SK-N-MC (cell line): ENCODE data around the gene ITGB2.

Source experiments
- EZH2 ChIP-seq: fragments of 200-600 bp; sonication (generic); IDR thresholded peaks from one replicate; pipeline ENCODE4 v1.6.1; 2017; ENCODE audit warnings: antibody characterized with exemption
- FOXP2 ChIP-seq: optimal IDR thresholded peaks from 2 replicates; pipeline ENCODE3; 2011; ENCODE audit warnings: mild to moderate bottlenecking, moderate library complexity; ENCODE audit not compliant: insufficient read depth; ENCODE audit errors: extremely low read length, control extremely low read depth
- POLR2AphosphoS5 ChIP-seq: IDR thresholded peaks from 2 replicates; pipeline ENCODE4 v1.6.1; 2012; ENCODE audit warnings: mild to moderate bottlenecking, low read depth, low read length, borderline replicate concordance

DNA sequence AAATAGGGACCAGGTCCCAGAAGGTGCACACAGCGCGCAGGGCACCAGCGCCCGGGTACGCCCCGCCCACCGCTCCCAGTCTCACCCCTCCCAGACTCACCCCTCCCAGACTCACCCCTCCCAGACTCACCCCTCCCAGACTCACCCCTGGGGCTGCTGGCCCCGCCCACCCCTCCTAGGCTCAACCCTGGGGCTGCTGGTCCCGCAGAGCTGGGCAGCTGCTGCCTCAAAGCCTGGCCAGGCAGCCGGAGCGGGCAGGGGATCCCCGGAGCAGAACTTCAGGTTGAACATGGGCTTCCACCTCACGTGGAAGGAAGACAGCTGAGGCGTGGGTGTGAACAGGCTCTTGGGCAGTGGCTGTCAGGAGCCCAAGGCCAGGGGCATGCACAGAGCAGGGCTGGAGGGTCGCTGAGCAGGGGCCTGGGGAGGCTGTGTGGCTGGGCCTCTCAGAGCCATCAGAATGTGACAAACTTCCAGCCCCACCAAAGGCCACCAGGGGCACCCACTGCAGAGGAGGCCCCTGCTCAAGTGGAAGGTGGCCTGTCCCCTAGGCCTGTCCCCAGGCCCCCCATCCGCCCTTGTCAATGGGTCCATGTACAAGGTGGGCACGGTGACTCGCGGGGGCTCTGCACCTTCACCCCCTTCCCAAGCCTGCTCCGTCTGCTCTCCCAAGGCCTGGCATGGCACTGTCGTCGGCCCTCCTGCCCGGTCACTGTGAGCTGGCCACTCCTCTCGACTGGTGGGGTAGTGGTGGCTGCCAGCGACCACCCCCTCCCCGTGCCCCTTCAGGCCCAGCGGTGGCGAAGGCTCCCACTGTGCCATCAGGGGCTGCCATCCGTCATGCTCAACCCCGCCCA is 82.4 kb downstream of the ITGB2 start:
- TF ChIP-seq POLR2AphosphoS5 (no peak), EZH2 (no peak), FOXP2 (no peak)
